HG02763 (cell line): Measurements from ENCODE around the gene XKR7.
"Not testable (repeated sequence)": the region's sequence is repeated elsewhere in the genome, so short reads cannot be mapped to it uniquely, and the experiment has no call there.

Experiments
- ATAC-seq: cut with Tn5 transposase; IDR thresholded peaks from one replicate; pipeline ENCODE4 v1.9.1; 2021; ENCODE audit warnings: mild to moderate bottlenecking, moderate library complexity; ENCODE audit not compliant: unreplicated experiment

Gene XKR7

GRCh38 chr20:32010666-32011065 is 42.7 kb downstream of the XKR7 start:
- ATAC-seq, result no peak

DNA sequence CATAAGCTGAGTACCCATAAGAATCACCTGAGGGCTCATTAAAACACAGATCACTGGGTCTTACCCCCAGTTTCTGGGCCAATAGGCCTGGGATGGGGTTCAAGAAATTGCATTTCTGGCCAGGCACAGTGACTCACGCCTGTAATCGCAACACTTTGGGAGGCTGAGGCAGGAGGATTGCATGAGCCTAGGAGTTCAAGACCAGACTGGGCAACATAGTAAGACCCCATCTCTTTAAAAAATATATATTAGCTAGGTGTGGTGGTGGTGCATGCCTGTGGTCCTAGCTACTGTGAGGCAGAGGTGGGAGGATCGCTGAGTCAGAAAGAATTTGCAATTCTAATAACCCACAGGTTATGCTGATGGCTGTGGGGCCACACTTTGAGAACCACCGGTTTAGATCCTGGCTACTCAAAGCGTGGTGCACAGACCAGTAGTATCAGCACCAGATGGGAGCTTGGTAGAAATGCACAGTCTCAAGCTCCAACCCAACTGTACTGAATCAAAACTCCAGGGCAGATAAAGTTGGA is 44.3 kb downstream of the XKR7 start:
- ATAC-seq, result no peak

- ATAC-seq, result no peak
These were observed 45.4 kb downstream of the XKR7 start for GRCh38 chr20:32013326-32013725.

DNA sequence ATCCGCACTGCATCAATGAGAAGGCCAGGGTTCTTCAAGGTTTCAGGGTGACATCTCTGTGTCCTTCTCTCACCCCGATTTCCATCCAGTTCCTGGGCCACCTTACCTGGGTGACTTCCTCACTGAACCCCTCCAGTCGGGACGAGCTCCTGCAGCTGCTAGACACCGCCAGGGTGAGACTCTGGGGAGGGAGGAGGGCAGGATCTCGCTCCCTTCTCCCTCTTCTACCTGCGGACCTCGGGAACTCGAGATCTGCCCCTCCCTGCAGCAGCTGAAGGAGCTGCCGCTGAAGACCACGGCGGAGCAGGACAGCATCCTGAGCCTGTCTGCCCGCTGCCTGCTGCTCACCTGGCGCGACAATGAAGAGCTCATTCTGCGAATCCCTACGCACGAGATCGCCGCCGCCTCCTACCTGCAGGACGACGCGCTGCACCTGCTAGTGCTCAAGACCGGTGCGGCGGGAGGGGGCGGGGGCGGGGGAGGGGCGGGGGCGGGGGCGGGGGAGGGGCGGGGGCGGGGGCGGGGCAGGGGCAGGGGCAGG is 49.8 kb downstream of the XKR7 start:
- no peak for ATAC-seq

- ATAC-seq, result no peak
These were observed 50.6 kb downstream of the XKR7 start for GRCh38 chr20:32018269-32019155.

DNA sequence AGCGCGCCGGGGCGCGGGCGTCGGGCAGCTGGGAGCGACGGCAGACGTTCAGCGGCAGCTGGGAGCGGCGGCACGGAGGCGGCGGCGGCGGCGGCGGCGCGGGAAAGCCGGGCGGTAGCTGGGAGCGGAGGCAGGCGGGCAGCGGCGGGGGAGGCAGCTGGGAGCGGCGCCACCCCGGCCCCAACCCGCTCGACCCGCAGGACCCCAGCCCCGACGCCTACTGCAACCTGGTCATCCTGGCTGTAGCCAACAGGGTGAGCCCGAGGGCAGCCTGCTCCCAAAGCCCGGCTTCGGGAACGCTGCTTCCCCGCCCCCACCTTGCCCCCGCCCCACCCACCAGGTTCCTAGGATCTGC is 51.2 kb downstream of the XKR7 start:
- no peak for ATAC-seq

DNA sequence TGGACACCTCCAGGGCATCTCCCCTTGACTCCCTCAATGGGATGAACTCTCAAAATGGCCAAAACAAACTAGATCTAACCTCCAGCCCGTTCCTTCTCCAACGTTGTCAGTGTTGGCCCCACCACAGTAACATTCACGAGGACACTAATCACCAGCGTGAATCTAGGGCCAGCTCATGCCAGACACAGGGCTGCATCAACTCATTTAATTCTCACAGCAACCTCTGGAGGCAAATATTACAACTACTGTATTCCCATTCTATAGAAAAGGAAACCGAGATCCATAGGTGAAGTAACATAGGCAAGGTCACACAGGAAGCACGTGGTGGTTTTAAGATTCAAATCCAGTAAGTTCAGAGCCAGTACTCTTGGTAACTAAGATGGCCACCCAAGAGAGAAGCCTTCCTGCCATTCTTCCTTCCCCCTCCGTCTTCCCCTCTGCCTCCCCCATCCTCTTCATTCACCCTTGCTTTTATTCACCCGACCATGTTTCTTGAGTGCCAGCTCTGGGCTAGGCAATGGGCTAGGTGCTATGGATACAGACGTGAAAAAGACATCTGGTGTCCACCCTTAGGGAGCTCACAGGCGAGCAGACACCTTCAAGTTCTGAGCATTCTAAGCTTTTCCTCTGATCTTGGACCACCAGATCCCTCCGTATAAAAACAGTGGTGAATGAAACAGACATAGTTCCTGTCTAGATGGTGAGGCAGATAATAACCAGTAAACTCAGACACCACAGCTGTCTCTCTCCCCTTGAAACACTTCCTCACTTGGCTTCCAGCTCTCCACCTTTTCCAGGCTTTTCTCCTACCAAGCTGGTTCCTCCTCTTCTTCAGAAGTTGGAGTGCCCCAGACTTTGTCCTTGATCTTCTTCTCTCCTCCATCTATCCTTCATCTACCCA is 51.9 kb downstream of the XKR7 start:
- ATAC-seq, result no peak

- ATAC-seq, result no peak
These were observed 53.1 kb downstream of the XKR7 start for GRCh38 chr20:32021091-32021490.

DNA sequence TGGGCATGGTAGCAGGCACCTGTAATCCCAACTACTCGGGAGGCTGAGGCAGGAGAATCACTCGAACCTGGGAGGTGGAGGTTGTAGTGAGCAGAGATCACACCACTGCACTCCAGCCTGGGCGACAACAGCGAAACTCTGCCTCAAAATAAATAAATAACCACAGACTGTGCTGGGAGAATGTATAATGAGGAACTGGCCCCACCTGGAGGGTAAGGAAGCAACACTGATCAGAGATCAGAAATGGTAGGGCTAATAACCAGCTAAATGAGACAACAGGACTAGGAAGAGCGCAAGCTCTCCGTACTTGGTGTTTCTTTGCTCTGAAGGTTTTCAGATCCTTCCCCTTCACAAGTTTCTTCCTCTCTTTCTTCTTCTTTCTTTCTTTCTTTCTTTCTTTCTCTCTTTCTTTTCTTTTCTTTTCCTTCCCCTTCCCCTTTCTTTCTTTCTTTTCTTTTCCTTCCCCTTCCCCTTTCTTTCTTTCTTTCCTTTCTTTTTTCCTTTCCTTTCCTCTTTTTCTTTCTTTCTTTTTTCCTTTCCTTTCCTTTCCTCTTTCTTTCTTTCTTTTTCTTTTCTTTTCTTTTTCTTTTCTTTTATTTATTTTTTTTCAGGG is 56.8 kb downstream of the XKR7 start:
- no peak for ATAC-seq

DNA sequence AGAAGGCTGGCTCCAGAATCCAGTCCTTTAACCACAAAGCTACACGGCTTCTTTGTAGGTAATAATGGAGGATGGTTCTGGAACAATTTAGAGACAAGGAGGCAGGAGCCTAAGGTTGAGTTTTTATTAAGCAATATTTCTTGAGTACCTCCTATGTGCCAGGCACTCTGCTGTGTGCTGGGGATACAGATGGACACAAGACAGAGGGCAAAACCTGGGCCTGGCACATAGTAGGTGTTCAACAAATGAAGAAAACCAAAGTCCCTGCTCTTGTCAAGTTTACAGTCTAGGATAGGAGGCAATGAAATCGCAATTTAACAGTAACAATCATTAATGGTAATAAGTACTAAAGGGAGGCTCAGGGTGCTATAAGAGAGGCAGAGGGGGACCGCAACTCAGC is 59.7 kb downstream of the XKR7 start:
- no peak for ATAC-seq

DNA sequence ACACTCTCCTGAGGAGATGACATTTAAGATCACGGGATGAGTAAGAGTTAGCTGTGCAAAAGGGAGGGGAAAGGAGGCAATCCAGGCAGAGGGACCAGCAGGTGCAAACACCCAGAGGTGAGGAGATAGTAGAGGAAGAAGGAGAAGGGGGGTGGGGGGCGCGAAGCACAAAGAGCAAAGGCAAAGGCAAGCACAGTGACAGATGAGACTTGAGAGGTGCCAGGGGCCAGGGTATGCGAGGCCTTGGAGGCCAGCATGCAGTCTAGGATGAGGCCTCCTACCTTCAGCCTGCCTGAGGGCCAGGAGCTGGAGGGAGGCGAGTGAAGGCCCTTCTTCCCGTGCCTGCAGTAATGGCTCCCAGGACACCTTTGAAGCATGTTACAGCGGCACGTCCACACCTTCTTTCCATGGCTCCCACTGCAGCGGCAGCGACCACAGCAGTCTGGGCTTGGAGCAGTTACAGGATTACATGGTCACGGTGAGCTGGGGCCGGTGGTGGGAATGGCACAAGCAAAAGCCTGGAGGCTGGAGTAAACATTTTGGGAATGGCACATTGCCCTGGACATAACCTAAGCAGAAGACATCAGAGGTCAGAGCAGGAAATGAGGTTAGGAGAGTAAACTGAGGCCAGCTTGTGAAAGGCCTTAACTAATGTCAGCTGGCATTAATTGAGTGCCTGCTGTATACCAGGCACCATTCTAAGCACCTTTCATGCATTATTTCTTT is 60.9 kb downstream of the XKR7 start:
- ATAC-seq, result no peak

GRCh38 chr20:32029561-32029960 is 61.6 kb downstream of the XKR7 start:
- no peak for ATAC-seq

- no peak for ATAC-seq
These were observed 63.3 kb downstream of the XKR7 start for GRCh38 chr20:32031007-32031958.

DNA sequence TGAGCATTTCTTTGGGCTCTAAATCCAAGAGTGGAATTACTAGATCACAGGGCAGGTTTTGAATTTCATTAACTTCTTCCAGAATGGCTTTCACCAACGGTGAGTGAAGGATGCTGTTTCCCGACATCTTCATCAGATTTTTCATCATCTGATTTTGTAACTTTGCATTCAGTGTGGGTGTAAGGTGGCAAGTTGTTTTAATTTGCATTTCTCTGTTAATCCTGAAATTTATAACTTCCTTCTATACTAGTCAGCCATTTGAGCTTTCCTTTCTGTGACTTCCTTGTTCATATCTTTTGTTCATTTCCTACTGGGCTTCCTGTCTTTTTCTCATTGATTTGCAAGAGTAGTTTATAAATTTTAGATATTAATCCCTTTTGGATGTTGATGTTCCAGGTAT is 65.4 kb downstream of the XKR7 start:
- no peak for ATAC-seq

DNA sequence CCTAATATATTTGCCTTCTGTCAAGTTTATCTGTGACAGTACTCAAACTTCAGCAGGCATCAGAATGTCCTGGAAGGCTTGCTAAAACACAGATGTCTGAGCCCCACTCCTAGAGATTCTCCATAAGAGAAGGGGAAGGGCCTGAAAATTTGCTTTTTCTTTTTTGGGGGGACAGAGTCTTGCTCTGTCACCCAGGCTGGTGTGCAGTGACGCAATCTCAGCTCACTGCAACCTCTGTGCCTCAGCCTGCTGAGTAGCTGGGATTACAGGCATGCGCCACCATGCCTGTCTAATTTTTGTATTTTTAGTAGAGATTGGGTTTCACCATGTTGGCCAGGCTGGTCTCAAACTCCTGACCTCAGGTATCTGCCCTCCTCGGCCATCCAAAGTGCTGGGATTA is 65.8 kb downstream of the XKR7 start:
- ATAC-seq, result not testable (repeated sequence)

DNA sequence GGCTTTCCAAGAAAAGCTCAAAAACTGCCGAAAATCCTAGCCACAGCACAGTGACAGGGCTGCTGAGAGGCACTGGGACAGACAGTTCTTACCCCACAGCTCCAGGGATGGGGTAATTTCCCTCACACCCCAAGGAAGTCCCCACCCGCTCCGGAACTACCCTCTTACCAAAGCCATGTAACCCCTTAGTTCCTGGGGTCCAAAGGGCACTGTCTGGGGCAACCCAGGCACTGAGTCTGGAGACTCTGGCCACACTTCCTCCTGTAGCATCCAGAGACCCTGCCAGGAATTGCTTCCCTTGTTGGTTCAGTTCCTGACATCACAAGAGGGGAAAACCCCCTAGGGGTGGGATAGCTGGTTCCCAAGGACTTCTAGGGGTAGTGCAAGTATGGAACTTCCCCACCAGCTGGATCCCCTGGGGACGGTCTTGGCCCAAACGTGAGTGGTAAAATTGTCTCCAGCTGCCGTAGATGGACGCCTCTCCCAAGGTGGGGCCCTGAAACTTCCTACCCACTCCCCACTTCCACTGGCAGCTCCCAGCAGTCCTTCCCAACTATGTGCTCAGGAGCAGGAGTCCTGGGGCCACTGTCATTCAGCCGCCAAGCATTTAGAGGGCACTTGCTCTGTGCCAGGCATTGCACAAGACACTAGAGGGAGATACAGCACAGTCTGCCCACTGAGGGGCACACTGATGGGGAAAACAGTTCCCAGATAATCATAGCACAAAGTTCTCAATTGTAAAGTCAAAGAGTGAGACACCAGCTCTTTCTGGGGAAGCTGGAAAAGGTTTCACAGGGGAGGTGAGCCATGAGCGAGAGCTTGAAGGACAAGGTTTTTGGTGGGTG is 66.9 kb downstream of the XKR7 start:
- ATAC-seq, result no peak

DNA sequence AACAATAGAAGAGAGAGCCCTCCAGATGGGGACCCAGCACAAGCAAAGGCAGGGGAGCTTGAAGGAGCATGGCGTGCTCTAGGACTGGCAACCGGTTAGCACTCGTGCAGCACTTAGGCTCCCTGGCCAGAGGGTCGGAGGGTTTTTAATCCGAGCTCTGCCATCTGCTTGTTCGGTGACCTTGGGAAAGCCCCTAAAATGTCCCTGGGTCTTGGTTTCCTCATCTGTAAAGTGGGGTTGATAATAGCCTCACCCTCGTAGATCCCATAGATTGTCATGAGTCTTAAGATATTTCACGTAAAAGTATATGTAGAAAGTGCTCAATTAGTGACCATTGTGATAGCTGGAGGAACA is 67.5 kb downstream of the XKR7 start:
- ATAC-seq, result no peak

DNA sequence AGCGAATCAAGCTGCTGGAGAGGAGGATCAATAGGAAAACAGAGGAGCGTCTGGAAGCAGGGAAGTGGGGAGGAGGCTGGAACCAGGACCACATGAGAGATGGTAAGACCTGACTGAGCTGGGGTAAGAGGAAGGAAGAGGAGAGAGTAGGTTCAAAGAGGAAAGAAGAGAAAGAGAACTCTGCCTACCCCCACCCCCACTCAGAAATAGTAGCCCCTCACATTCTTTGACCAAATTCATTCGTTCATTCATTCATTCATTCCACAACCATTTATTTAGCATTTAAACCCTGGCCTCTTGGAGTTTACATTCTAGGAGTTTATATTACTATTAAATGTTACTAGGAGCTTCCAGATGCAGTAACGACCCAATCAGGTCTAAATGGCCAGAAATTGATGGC is 68.3 kb downstream of the XKR7 start:
- no peak for ATAC-seq
